ENCODE data around the gene EBLN1. TPM values are rescaled to one million over a fixed set of nuclear protein-coding genes. Genes with fewer than 3 reads are reported as not detected.

Gene EBLN1
- total RNA-seq, 2 experiments from 2014 or later: not detected

DNA sequence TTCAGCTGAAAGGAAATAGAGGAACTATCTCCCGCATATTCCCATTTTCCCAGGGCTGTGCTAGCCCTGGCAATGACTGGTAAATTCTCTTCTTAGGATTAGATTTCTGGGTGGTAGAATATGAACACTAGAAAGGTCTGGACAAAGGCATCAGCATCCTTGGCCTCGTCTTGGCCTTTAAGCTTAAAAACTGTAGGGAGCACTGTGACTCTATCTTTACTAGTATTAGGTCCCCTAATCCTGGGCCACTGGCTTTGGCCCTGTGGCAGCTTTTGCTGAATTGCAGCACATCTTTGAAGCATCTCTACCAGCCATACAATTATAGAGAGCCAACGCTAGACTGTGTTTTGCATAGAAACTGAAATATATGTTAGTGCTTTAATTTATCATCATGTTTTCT lies 41.5 kb upstream of the EBLN1 start:
- no peaks in the 10 kb centered on the region for H3K79me2 ChIP-seq (ENCODE audit: insufficient read depth, low read depth, low read length)
- no peaks in the 10 kb centered on the region for H4K20me1 ChIP-seq (ENCODE audit: insufficient read depth, low read length)
- ChIA-PET POLR2A (interaction anchor here (0.9 to 1.4 kb wide), 2 partner anchors 11 to 16 kb away, joined by 3 to 4 read pairs; no protein-coding TSS in a partner anchor), CTCF (ENCODE audit: unreplicated experiment) (no interaction called here)
- DNase-seq (ENCODE audit: low spot score): peak; percentile 4
- H3K4me2 ChIP-seq (ENCODE audit: low read length): no peak overlapping the region
- H3K27ac ChIP-seq (ENCODE audit: low read depth, low read length, poor library complexity, severe bottlenecking): no peak overlapping the region
- no TSS peak for BruUV-seq (replicated peaks)
- intact Hi-C loops (cut with micrococcal nuclease; ENCODE audit: unreplicated experiment): no loop called here
- TF ChIP-seq EZH2phosphoT487 (IDR thresholded peaks at IDR 0.05; ENCODE audit: borderline replicate concordance, low read depth, low read length) (no peak), CTCF (conservative IDR thresholded peaks at IDR 0.05; ENCODE audit: low read length) (no peak)
- no peaks in the 10 kb centered on the region for H3K4me1 ChIP-seq (ENCODE audit: insufficient read depth, low read length, poor library complexity, severe bottlenecking)
- H2AFZ ChIP-seq (ENCODE audit: low read length): no peak overlapping the region
- no peaks in the 10 kb centered on the region for H3K9me2 ChIP-seq (ENCODE audit: insufficient read depth, low read length)
- no peaks in the 10 kb centered on the region for H3K36me3 ChIP-seq (ENCODE audit: insufficient read depth, low read length)
- H3K4me3 ChIP-seq (ENCODE audit: low read depth, low read length, poor library complexity, severe bottlenecking): no peak overlapping the region
- H3K9me3 ChIP-seq (ENCODE audit: low read length): no peaks in the 10 kb centered on the region

- no peak for DNase-seq (ENCODE audit: low spot score)
- BruUV-seq (replicated peaks): no TSS peak
- H3K9me3 ChIP-seq (ENCODE audit: low read length): no peaks in the 10 kb centered on the region
- no peak overlapping the region for H3K27ac ChIP-seq (ENCODE audit: low read depth, low read length, poor library complexity, severe bottlenecking)
- intact Hi-C loops (cut with micrococcal nuclease; ENCODE audit: unreplicated experiment): no loop called here
- H3K4me3 ChIP-seq (ENCODE audit: low read depth, low read length, poor library complexity, severe bottlenecking): no peak overlapping the region
- TF ChIP-seq CTCF (conservative IDR thresholded peaks at IDR 0.05; ENCODE audit: low read length): no peak
- TF ChIP-seq EZH2phosphoT487 (IDR thresholded peaks at IDR 0.05; ENCODE audit: borderline replicate concordance, low read depth, low read length): no peak
- no peaks in the 10 kb centered on the region for H3K9me2 ChIP-seq (ENCODE audit: insufficient read depth, low read length)
- no peak overlapping the region for H2AFZ ChIP-seq (ENCODE audit: low read length)
- no peaks in the 10 kb centered on the region for H3K79me2 ChIP-seq (ENCODE audit: insufficient read depth, low read depth, low read length)
- no peaks in the 10 kb centered on the region for H3K4me1 ChIP-seq (ENCODE audit: insufficient read depth, low read length, poor library complexity, severe bottlenecking)
- H3K36me3 ChIP-seq (ENCODE audit: insufficient read depth, low read length): no peaks in the 10 kb centered on the region
- ChIA-PET CTCF (ENCODE audit: unreplicated experiment) (no interaction called here), POLR2A (interaction anchor here (0.6 to 0.8 kb wide), 3 partner anchors 12 to 538 kb away, joined by 4 read pairs; no protein-coding TSS in a partner anchor)
- no peak overlapping the region for H3K4me2 ChIP-seq (ENCODE audit: low read length)
- no peaks in the 10 kb centered on the region for H4K20me1 ChIP-seq (ENCODE audit: insufficient read depth, low read length)
Observed at GRCh38 chr10:22258471-22258870, 40.7 kb upstream of the EBLN1 start.

DNA sequence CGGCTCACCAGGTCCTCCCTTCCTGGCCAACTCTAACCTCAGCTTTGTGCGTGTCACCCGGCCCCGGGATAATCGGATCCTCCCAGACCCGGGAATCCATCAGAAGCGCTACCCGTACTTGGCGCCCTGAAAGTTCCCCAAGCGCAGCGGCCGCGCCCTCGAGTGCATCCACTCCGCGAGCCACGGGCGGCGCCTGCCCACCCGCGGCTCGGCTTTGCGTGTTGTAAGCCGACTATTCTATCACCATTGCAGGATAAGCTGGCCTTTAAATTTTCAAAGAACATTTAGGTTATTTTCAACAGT lies 35.7 kb upstream of the EBLN1 start:
- H3K79me2 ChIP-seq (ENCODE audit: insufficient read depth, low read depth, low read length): no peaks in the 10 kb centered on the region
- H3K36me3 ChIP-seq (ENCODE audit: insufficient read depth, low read length): no peaks in the 10 kb centered on the region
- no peak overlapping the region for H3K4me3 ChIP-seq (ENCODE audit: low read depth, low read length, poor library complexity, severe bottlenecking)
- DNase-seq (ENCODE audit: low spot score): no peak
- H4K20me1 ChIP-seq (ENCODE audit: insufficient read depth, low read length): no peaks in the 10 kb centered on the region
- ChIA-PET CTCF (ENCODE audit: unreplicated experiment) (no interaction called here), POLR2A (no interaction called here)
- no peaks in the 10 kb centered on the region for H3K9me2 ChIP-seq (ENCODE audit: insufficient read depth, low read length)
- no peak overlapping the region for H3K27ac ChIP-seq (ENCODE audit: low read depth, low read length, poor library complexity, severe bottlenecking)
- H3K4me1 ChIP-seq (ENCODE audit: insufficient read depth, low read length, poor library complexity, severe bottlenecking): peaks cover 5% of the 10 kb centered on the region
- intact Hi-C loops (cut with micrococcal nuclease; ENCODE audit: unreplicated experiment): no loop called here
- no peak overlapping the region for H3K4me2 ChIP-seq (ENCODE audit: low read length)
- no peaks in the 10 kb centered on the region for H3K9me3 ChIP-seq (ENCODE audit: low read length)
- BruUV-seq (replicated peaks): no TSS peak
- no peak overlapping the region for H2AFZ ChIP-seq (ENCODE audit: low read length)
- TF ChIP-seq EZH2phosphoT487 (IDR thresholded peaks at IDR 0.05; ENCODE audit: borderline replicate concordance, low read depth, low read length) (no peak), CTCF (conservative IDR thresholded peaks at IDR 0.05; ENCODE audit: low read length) (no peak)
